ENCODE measurements around the gene MAEA.

MAEA gene

DNA sequence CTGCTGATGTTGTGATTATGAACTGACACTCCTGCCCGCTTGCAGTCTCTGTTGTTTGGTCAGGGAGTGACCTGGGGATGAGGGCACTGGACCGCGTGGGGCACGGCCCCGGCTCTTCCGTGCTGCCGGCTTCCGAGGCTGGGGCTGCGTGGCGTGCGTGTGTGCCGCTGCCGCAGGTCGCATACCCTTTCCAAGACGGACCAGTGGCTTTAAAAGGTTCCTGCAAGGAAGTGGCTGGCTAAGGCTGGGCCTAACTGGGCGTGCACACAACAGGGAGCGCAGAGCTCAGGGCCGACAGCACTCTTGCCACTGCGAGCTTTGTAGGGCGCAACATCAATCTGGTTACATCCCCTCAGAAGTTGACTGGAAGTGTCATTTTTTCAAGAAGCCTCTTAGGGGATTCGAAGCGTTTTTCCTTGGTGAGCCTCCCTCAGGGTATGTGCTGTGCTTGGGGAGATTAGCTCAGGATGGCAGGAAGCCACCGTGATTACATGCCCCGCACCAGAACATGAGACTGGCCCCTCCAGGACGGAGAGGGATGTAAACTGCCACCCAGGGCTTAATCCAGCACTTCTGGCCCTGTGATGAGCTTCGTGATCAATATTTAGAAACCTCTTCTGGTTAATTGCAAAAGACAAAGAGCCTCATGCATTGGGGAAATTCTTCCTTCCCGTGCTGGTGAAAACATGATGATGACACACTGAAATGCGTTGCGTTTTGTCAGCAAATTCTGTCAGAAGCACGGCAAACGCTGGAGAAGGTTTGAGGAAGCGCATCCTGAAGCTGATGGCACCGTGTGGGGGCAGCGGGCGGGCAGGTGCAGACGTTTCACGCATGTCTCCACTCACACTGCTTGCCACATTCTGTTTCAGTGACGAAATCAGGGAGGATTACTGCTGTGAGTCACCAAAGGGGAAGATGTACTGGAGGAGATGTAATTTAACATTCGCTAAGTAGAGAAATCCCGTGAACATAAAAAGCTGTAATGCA lies 11.1 kb downstream of the MAEA start:
- DNase-seq (ENCODE audit: low read depth) = no peak

DNA sequence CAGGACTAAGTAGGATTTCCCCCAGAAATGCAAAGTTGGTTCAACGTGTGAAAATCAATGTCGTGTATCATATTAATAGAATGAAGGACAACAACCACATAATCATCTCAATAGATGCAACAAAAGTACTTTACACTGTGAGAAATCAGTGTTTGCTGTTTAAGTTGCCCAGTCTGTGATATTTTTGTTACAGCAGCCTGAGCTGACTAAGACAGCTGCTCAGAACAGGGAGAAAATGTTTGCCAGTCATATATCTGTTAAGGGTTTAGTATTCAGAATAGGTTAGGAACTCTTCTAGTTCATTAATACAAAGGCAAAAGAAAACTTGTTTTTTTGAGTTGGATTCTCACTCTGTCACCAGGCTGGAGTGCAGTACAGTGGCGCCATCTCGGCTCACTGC lies 12.5 kb downstream of the MAEA start:
- no peak for DNase-seq (ENCODE audit: low read depth)

DNA sequence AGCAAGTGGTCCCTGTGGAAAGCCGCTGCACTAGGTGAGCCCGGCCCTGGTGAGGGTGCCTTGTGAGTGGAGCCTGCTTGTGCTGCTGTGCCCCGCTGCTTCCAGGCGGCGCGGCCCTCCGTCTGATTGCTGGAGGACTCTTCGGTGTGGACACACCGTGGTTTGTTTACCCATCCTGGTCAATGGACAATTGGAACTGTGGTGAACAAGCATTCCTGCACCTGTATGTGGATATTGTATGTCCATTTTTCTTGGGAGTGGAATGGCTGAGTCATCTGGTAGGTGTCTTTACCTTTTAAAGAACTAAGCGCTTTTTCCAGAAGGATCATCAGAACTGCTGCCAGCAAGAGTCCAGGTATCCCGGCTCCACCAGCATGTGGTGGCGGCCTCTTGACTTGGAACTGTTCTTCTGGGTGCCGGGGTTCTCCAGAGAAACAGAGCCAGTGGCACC lies 15.6 kb downstream of the MAEA start:
- no peak for DNase-seq (ENCODE audit: low read depth)

DNA sequence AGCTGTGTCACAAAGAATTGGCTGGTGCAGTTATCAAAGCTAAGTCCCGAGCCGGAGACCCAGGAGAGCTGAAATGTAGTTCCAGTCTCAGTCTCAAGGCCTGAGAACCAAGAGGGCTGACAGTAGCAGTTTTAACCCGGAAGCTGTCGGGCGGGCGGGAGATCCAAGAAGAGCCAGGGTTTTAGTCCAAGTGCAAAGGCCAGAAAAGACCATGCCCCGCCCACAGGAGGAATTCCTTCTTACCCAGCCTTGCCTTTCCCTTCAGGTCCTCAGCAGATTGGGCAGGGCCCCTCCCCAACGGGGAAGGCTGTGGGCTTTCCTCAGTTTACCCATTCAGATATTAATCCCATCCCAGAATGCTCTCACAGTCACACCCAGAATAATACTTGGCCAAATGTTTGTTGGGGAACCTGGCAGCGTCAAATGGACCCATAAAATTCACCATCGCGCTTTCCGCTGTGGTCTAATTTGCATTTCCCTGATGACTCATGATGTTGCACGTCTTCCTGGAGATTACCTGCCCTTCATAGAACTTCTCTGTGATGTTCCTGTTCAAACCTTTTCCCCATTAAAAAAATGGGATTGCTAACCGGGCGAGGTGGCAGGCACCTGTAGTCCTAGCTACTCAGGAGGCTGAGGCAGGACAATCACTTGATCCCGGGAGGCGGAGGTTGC lies 16.2 kb downstream of the MAEA start:
- DNase-seq (ENCODE audit: low read depth) = no peak

DNA sequence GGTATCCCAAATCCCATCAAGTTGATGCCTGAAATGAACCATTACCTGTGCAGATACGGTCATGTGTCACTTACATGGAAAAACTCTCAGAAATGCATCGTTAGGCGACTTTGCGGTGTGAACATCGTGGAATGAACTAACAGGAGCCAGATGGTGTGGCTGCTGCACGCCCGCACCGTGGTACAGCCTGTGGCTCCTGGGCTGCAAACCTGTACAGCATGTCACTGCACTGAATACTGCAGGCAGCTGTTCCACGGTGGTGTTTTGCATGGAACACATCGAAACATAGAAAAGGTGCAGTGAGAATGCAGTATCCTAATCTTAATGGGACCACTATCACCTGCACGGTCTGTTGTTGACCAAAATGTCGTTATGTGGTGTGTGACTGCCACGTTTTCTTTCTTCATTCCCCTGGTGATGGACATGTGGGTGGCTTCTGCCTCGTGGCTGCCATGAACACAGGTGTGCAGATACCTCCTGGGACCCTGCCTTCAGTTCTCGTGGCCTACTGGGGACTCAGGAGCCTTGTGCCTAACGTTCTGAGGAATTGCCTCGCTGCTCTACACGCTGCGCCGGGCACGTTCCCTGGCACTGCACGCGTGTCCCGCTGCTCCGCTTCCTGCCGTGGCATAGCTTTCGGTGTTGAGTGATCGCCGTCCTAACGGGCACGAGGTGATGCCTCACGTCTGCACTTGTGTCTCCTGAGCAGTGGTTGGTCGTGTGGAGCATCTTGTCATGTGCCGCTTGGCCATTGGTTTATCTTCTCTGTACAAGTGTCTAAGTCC lies 18.5 kb downstream of the MAEA start:
- DNase-seq (ENCODE audit: low read depth) = no peak

DNA sequence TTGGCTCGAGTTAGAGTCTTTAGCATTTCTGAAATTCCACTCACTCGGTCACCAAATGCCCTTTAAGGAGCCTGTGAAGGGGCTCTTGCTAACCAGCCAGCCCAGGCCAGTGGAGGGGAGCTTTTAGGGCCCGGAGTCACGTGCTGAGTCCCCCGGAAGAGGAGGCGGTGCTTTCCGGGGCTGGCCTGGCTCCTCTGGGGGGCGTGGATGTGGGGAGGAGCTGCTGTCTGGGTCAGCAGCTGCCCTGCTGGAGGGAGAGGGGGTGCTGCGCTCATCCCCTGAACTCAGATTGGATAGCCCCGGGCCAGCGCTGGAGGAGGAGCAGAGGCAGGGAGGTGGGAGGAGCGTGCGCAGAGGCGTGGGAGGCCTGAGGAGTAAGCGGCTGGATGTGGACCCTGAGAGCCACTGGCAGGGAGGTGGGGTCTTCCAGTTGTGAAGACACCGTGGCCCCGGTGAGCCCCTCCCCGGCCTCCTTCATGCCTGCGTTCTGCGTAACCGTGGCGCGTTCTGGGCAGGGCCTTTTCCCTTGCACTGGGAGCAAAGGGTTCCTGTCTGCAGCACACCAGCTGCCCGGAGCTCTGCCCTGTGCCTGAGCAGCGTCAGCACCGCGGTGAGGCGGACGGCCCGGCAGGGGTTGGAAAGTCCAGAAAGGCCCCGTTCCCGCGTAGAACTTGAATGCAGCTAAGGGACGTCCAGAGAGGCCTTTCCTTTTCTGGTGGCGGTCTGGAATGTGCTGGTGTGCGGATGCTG lies 19.7 kb downstream of the MAEA start:
- no peak for DNase-seq (ENCODE audit: low read depth)

DNA sequence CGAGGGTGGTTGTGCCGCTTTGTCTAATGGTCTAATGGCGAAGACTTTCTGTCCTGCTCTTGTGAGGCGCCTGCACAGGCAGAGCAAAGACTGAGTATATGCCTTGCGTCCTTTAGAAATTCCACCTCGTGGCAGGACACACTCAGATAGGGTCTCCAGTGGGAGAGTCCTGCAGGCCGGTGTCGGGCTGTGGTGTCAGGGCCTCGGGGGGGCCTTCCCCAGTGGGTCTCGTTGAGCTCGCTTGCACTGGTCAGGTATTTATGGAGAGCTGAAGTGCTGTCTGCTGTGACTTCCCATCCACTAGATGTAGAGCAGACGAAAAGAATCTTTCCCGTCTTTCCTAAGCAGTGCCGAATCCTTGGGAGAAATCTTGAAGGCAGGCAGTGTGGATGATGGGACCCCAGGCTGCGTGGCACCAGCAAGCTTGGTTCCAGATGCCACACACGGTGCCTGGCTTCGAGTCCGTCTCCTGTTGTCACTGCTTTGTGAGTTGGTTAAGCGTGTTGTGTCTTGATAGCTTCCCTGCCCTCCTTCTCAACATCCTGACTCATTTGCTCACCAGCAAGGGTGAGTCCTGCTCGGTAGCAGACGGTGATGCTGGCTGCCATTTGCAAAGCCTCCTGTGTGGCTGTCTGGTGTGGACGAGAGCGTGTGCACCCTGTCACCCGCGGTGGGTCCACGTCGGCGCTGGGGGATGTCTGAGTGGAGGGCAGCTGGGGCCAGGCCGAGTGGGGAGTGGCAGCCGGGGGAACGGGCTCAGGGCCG lies 20.5 kb downstream of the MAEA start:
- no peak for DNase-seq (ENCODE audit: low read depth)

DNA sequence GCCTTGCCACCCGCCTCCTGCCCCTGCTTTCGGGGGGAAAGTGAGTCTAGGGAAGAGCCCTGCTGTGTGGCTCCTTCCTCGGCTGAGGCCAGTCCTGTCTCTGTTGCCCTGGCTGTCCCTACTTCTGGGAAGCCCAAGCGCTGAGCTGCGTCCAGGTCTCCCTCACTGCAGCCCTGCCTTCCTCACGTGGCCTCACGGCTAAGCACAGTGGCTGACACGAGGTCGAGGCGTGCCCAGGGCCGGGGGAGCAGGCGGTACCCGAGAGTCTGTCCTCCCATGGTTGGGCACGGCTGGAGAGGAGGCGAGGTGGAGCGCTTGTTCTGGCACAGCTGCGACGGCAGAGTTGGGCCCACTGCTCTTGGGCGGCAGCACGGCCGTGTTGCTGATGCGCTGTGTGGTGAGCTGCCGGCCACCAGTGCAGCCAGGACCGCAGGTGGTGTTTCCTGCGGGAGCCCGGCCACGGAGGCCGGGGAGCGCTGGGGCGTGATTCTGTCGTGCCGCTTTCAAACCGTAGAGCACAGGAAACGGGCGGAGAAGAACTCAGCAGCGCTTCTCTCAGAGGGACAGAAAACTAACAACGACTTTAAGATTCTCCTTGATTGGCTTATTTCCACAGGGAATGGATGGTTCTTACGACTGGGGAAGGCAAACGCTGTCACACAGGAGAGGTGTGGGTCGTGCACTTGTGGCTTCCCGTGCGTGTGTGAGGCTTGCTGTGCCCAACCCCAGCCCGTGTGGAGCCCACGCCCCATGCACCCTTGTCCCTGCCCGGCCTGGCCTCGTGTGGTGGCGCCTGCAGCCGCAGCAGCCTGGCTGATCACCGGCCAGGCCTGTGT lies 21.3 kb downstream of the MAEA start:
- no peak for DNase-seq (ENCODE audit: low read depth)

DNA sequence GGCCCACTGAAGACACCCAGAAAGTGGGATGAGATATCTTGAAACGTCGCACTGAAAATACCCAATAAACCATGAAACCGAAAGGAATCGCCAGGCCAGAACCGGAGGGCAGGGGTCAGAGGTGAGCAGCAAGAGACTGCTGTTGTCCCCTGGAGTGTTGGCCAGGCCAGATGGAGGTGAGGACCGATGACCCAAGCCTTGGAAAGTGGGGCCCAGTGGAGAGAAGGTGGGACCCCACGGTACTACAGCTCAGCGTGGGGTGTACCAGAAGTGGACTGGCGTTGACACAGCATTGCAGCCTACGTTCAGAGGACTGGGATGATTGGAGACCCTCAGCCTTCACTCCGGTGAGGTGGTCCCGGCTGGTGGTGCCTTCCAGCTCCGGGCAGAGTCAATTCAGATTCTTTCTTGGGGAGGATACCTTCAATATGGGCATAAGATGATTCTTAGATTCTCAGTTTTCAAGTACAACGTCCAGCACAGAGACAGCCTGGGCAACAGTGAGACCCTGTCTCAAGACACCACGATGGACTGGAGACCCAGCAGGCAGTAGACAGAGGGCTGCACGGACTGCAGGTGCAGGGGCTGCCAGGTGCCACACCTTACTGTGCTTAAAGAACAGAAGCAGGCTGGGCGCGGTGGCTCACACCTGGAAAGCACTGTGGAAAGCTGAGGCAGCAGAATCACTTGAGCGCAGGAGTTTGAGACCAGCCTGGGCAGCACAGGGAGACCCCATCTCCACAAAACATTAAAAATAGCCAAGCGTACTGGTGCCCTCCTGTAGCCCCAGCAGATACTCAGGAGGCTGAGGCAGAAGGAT lies 23.3 kb downstream of the MAEA start:
- DNase-seq (ENCODE audit: low read depth) = no peak

DNA sequence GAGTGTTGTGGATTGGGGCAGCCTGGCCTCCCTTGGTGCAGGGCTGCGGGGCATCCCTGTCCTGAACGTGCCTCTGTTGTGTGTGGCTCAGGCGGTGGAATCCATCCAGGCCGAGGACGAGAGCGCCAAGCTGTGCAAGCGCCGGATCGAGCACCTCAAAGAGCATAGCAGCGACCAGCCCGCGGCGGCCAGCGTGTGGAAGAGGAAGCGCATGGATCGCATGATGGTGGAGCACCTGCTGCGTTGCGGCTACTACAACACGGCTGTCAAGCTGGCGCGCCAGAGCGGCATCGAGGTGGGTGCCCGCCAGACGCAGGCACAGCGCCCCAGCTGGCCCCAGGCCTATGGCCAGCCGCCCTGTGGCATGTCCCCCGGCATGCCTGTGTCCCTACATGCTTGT lies 25.6 kb downstream of the MAEA start:
- DNase-seq (ENCODE audit: low read depth) = no peak

DNA sequence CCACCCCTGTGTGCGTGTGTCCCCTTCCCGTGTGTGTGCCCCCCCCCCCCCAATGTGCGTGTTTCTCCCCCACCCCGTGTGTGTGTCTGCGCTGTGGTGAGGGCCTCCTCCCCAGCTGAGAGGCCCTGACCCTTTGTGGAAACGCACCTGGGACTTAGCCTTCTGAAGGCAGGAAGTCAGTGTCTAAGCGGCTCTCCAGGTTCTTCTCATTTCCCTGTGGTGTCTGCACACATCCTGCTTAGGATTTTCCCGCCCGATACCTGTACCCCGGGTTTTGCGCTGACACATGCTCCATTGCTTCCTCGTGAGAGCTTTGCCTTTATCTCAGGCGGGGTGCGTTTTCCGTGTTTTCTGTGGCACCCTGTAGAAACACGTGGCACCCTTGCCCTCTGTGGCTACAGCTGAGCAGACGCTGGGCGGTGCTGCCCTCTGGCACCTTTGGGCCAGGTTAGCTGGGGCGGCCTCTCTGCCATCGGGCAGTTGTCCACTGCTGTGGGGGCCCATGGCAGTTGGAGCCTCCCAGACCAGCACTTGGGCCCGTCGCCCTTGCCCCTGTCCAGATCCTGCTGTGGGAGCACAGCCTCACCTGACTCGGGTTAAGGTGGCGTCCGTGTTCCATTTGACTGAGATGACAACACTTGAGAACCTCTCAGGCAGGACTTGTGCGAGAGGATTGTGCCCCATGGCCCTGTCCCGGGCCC lies 26.3 kb downstream of the MAEA start:
- DNase-seq (ENCODE audit: low read depth) = no peak

DNA sequence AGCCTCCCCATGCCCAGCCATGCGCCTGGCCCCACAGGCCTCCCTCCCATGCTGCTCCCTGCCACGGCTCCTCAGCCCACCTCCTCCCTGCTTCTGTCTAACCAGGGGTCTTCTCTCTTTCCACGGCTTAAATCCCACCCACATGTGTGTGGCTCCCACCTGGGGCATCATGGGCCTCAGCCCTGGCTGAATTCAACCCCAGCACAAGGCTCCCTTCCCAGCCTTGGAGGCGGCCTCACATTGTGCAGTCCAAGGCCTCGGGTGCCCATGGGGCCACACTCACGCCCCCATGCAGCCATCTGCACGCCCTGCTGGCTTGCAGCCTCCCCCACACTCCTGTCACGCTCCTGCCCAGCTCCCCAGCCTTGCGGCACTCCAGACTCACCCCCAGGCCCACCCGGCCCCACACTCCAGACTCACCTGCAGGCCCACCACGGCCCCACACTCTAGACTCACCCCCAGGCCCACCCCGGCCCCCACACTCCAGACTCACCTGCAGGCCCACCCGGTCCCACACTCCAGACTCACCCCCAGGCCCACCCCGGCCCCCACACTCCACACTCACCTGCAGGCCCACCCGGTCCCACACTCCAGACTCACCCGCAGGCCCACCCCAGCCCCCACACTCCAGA lies 27.0 kb downstream of the MAEA start:
- no peak for DNase-seq (ENCODE audit: low read depth)

DNA sequence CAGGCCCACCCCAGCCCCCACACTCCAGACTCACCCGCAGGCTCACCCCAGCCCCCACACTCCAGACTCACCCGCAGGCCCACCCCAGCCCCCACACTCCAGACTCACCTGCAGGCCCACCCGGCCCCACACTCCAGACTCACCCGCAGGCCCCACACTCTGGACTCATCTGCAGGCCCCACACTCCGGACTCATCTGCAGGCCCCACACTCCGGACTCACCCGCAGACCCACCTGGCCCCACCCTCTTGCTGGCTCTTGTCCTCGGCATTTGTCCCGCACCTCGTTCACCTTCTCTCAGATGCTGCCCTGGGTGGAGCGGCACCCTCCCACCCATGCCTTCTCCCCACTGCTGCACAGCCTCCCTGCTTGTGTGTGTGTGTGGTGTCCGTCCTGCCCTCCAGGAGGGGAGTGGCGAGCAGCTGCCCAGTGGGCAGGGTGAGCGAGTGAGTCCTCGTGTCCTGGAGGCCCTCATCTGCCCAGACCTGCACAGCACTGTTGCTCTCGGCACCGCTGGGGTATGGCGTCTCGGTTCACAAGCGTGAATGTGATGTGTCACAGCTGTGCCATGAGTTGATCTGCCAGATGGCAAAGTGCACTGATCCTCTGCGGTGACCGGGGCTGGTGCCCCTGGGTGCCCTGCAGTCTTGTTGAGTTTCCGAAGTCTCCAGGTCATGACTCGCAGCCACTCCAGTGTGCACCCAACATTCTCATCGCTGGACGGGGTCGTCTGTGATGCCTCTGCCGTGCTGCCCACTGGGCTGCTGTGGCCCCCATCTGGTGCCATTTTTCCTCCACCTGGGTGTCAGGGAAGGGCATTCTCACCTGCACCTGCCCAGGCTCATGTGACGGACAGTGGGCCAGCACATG lies 27.7 kb downstream of the MAEA start:
- DNase-seq (ENCODE audit: low read depth) = no peak

DNA sequence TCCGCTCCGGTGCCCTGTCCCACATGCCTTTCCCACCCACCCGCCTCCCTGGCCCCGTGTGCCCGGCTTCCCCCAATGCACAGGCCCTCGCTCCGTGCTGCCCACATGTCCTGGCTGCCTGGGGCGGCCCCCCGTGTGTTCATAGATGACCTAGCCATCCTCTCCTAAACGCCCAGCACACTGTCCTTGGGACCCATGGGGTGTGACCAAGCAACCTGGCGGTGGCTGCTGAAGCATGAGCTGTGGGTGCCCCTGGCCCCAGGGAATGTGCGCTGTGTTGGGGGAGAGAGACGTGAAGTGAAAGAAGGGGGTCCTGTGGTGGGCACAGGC lies 28.3 kb downstream of the MAEA start:
- no peak for DNase-seq (ENCODE audit: low read depth)

DNA sequence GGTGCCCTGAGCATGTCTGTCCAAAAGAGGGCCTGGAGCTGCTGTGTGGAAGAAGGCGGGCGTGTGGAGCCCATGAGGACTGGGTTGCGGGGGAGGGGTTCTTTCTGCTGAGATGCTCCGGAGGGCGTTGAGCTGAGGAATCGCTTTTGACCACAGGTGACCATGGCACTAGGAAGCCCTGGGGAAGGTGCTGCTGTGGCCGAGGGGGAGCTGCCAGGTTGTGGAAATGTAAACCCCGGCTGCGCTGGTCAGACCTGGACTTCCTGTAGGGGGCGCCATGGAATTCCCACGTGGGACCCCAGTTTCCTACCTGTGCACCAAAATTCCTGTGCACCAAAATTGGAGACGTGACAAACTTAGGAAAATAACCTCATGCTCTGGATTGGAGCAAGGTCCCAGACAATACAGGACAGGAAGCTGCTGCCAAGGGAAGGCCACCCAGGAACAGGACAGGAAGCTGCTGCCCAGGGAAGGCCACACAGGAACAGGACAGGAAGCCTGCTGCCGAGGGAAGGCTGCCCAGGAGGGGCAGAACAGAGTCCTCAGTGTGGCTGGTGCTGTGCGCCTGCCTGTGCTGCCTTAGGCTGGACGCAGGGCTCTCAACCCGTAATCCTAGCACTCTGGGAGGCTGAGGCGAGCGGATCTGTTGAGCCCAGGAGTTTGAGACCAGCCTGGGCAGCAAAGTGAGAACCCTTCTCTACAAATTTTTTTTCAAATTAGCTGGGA lies 29.0 kb downstream of the MAEA start:
- DNase-seq (ENCODE audit: low read depth) = no peak

DNA sequence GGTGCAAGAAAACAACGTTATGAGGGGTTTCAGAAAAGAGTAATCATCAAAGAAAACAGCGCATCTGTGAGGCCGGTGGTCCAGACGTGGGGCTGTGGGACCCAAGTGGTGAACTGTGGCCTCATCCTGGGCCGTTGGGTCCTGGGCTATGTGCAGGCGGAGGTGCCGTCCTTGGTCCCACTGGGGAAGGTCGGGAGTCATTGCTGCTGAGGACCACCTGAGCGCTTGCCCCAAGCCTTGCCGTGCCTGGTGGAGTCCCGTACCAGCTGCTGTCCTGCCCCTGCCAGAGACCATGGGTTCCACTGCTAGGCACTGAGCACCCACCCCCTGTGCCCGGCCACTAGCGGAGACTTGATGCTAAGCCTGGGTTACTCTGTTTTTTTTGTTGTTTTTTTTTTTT lies 31.8 kb downstream of the MAEA start:
- no peak for DNase-seq (ENCODE audit: low read depth)

Measured in stimulated activated CD8-positive, alpha-beta memory T cell treated with anti-CD3 and anti-CD28 coated beads, Interleukin-15, amount 100 ng/mL, for 24 hours (primary cell).